GM19351 (cell line): ENCODE data around the gene ACBD4.

Experiments
- ATAC-seq: cut with Tn5 transposase; IDR thresholded peaks from one replicate; pipeline ENCODE4 v1.9.1; 2021; ENCODE audit warnings: mild to moderate bottlenecking, moderate library complexity; ENCODE audit not compliant: unreplicated experiment

Gene ACBD4

GRCh38 chr17:45149669-45150664 lies 14.5 kb downstream of the ACBD4 start:
- ATAC-seq = no peak

GRCh38 chr17:45150911-45151809 lies 15.7 kb downstream of the ACBD4 start:
- no peak for ATAC-seq

GRCh38 chr17:45155029-45155428 lies 19.5 kb downstream of the ACBD4 start:
- ATAC-seq = no peak

- ATAC-seq = no peak
Observed at GRCh38 chr17:45155483-45155882, 20.0 kb downstream of the ACBD4 start.

GRCh38 chr17:45156242-45156641 lies 20.8 kb downstream of the ACBD4 start:
- no peak for ATAC-seq

- ATAC-seq = no peak
Observed at GRCh38 chr17:45160447-45161287, 25.2 kb downstream of the ACBD4 start.

GRCh38 chr17:45161288-45162024 lies 26.0 kb downstream of the ACBD4 start, which contains the start of gene HEXIM2:
TSS of gene HEXIM2 (plus strand) at chr17:45161875. CDS start at chr17:45162794, 919 bp downstream.
- peak; percentile 94 for ATAC-seq

- no peak for ATAC-seq
Observed at GRCh38 chr17:45162025-45162687, 26.7 kb downstream of the ACBD4 start.

GRCh38 chr17:45164734-45165269 lies 29.3 kb downstream of the ACBD4 start:
- ATAC-seq = no peak

- ATAC-seq = no peak
Observed at GRCh38 chr17:45168991-45169752, 33.7 kb downstream of the ACBD4 start.

- ATAC-seq = no peak
Observed at GRCh38 chr17:45170280-45170930, 34.9 kb downstream of the ACBD4 start.

- no peak for ATAC-seq
Observed at GRCh38 chr17:45170931-45171337, 35.4 kb downstream of the ACBD4 start.

- ATAC-seq = no peak
Observed at GRCh38 chr17:45171338-45172231, 36.1 kb downstream of the ACBD4 start.

- no peak for ATAC-seq
Observed at GRCh38 chr17:45172232-45172540, 36.7 kb downstream of the ACBD4 start.

GRCh38 chr17:45172541-45173286 lies 37.2 kb downstream of the ACBD4 start:
- ATAC-seq = no peak

GRCh38 chr17:45175759-45176115 lies 40.2 kb downstream of the ACBD4 start:
- no peak for ATAC-seq
